ENCODE results near the gene RAB11FIP5.
"Not testable (repeated sequence)": the region's sequence is repeated elsewhere in the genome, so short reads cannot be mapped to it uniquely, and the experiment has no call there.

DNA sequence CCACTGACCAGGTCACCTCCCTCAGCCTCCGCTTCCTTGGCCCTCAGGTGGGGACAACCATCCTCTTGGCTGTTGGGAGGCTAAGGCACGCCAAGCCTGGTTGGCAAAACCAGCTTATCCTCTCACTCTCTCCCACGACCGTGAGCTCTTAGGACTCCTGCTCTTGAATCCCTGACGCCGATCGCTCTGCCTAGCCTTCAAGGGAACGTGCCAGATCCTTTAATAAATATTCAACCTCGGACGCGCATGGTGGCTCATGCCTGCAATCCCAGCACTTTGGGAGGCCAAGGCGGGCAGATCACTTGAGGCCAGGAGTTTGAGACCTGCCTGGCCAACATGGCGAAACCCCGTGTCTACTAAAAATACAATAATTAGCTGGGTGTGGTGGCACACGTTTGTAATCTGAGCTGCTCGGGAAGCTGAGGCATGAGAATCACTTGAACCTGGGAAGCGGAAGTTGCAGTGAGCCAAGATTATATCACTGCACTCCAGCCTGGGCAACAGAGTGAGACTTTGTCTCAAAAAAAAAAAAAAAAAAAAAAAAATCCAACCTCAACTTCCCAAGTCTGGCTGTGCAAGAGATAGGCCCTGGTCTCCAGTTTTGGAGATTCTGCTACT is 19.0 kb downstream of the RAB11FIP5 start:
- not testable (repeated sequence) for TF ChIP-seq CTCF (conservative IDR thresholded peaks at IDR 0.05; ENCODE audit: low read depth, low read length); EZH2 (IDR thresholded peaks at IDR 0.05; ENCODE audit: borderline replicate concordance, low read depth, low read length, poor library complexity, severe bottlenecking)
